Ascending aorta (tissue), 2 donors: Measurements from ENCODE around the gene CFAP99. TPM values are rescaled to one million over a fixed set of nuclear protein-coding genes. Genes with fewer than 3 reads are reported as not detected.

Experiments
- DNase-seq, 2 donors: peaks; one replicate each; pipeline ENCODE4 v3.0.0-alpha.2; 2019; ENCODE audit warnings: low spot score in 2 of 2
- H3K27ac ChIP-seq, 2 donors: fragments of 200-600 bp; sonication (generic); one replicate each; pipeline ENCODE4 v1.5.1; 2016 to 2017; ENCODE audit warnings: mild to moderate bottlenecking in 1 of 2
- H3K27me3 ChIP-seq: fragments of 200-600 bp; sonication (generic); one replicate; pipeline ENCODE4 v1.5.1; 2017
- H3K36me3 ChIP-seq, 2 donors: fragments of 200-600 bp; sonication (generic); one replicate each; pipeline ENCODE4 v1.5.1; 2016
- H3K4me1 ChIP-seq, 2 donors: fragments of 200-600 bp; sonication (generic); one replicate each; pipeline ENCODE4 v1.5.1; 2016 to 2017; ENCODE audit warnings: mild to moderate bottlenecking in 1 of 2
- H3K4me3 ChIP-seq, 2 donors: fragments of 200-600 bp; sonication (generic); one replicate each; pipeline ENCODE4 v1.5.1; 2016 to 2017; ENCODE audit warnings: mild to moderate bottlenecking in 1 of 2
- H3K9me3 ChIP-seq, 2 donors: fragments of 200-600 bp; sonication (generic); one replicate each; pipeline ENCODE4 v1.5.1; 2016
- intact Hi-C: fragments of 100-400 bp; cut with DNase I; formaldehyde crosslinking; loops from one replicate; pipeline ENCODE4 v1.15.1; 2023
- total RNA-seq: library from RNA; depleted of rRNA; stranded (reverse); fragments of >200 nt; gene quantifications from one replicate; pipeline ENCODE4 v1.1.0, GENCODE V29; 2016
- TF ChIP-seq, protein P1 (sequence below), 3 experiments: fragments of 200-600 bp in 2 of 3; fragments of 450-650 bp in 1 of 3; sonication (generic) in 2 of 3; IDR thresholded peaks; one replicate each; pipeline ENCODE4 v1.5.1; 2016 to 2019; ENCODE audit warnings: antibody characterized with exemption in 3 of 3, mild to moderate bottlenecking in 1 of 3, moderate library complexity in 1 of 3

The CFAP99 gene
- total RNA-seq = not detected

GRCh38 chr4:2418650-2419571 is at the start of gene CFAP99:
Gene CFAP99 (plus strand): TSS chr4:2418955.
- H3K4me3 ChIP-seq = peak within 1 kb of the TSS; percentile 76 to 86
- TF ChIP-seq, protein P1, sequence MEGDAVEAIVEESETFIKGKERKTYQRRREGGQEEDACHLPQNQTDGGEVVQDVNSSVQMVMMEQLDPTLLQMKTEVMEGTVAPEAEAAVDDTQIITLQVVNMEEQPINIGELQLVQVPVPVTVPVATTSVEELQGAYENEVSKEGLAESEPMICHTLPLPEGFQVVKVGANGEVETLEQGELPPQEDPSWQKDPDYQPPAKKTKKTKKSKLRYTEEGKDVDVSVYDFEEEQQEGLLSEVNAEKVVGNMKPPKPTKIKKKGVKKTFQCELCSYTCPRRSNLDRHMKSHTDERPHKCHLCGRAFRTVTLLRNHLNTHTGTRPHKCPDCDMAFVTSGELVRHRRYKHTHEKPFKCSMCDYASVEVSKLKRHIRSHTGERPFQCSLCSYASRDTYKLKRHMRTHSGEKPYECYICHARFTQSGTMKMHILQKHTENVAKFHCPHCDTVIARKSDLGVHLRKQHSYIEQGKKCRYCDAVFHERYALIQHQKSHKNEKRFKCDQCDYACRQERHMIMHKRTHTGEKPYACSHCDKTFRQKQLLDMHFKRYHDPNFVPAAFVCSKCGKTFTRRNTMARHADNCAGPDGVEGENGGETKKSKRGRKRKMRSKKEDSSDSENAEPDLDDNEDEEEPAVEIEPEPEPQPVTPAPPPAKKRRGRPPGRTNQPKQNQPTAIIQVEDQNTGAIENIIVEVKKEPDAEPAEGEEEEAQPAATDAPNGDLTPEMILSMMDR (IDR thresholded peaks at IDR 0.05) = no peak
- no peaks in the 10 kb centered on the region for H3K27me3 ChIP-seq
- intact Hi-C loops = loop anchor here (1.0 to 10.0 kb wide), 10 partner anchors 50 to 1536 kb away; partner anchors contain the start of genes FAM193A, GRK4, HAUS3 and HTT
- DNase-seq = peak; percentile 87 to 99
- no peaks in the 10 kb centered on the region for H3K36me3 ChIP-seq
- peaks cover 6 to 9% of the 10 kb centered on the region in 2 donors for H3K4me1 ChIP-seq
- no peaks in the 10 kb centered on the region for H3K9me3 ChIP-seq
- peak within 1 kb of the TSS; percentile 19 to 29 for H3K27ac ChIP-seq

DNA sequence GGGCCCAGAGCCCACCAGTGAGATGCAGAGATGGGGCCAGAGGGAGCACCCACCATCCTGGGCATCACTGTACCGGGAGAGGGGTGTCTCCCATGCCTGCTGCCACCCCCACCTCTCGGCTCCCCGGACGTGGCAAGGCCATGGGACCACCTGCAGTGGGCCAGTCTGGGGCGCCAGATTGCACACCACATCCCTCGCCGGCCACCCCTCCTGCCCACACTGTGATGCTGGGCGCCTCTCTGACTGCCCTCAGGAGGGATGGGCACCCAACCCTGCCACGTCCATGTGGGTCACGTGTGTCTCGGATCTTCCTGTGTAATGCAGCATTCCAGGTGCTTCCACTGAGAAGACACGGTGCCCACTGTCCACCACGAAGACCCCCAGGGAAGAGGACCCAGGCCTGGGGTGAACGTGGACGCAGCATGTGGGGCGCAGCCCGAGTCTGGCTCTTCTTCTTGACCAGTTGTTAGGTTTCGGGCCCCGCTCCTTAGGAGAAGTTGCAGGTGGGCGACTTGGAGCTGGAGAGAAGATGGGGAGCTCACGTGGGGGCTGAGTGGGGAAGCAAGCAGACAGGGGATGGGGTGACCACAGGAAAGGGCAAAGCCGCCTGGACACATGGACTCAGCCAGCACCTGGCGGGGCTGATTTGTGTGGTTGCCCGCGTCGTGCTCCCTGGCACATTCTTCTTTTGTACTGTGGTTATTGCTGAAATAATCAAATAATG is 48.0 kb upstream of the CFAP99 start:
- intact Hi-C loops = no loop called here
- H3K9me3 ChIP-seq = no peaks in the 10 kb centered on the region
- no peak overlapping the region for H3K4me3 ChIP-seq
- no peaks in the 10 kb centered on the region for H3K27me3 ChIP-seq
- no peaks in the 10 kb centered on the region for H3K4me1 ChIP-seq
- no peak for DNase-seq
- TF ChIP-seq, protein P1 (IDR thresholded peaks at IDR 0.05) = no peak
- no peak overlapping the region for H3K27ac ChIP-seq
- H3K36me3 ChIP-seq = no peaks in the 10 kb centered on the region

- no peak for DNase-seq
These were observed 46.8 kb upstream of the CFAP99 start for GRCh38 chr4:2371765-2372487.

DNA sequence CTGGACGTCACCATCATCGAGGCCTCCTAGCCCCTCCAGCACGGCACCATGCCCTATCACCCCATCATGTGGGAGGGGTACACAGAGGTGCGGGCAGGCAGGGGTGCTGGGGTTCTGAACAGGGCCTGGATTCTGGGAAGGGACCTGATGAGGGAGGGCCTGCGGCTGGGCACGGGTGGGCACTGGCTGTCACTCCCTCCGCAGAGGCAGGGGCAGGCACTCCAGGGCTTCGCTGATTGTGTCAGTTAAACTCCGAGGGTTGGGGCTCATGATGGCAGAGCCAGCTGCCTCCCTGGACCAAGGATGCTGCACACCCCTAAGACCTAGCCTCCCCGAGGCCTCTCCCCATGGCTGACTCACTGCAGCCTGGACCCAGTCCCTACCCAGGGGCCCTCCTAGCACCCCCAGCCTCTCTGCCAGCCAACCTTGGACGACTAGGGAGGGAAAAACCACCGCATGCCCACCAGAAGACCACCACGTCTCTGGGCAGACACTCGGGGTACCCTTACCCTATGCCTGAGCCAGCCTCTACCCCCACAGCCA is 46.2 kb upstream of the CFAP99 start:
- Histone ChIP-seq H3K9me3 (no peaks in the 10 kb centered on the region), H3K4me3 (no peak overlapping the region), H3K27me3 (no peaks in the 10 kb centered on the region), H3K27ac (no peak overlapping the region), H3K36me3 (no peaks in the 10 kb centered on the region), H3K4me1 (no peaks in the 10 kb centered on the region)
- intact Hi-C loops = no loop called here
- TF ChIP-seq, protein P1 (IDR thresholded peaks at IDR 0.05) = no peak
- no peak for DNase-seq

More at GRCh38 chr4:2371765-2372487, 46.8 kb upstream of the CFAP99 start:
- intact Hi-C loops = no loop called here
- Histone ChIP-seq H3K9me3 (no peaks in the 10 kb centered on the region), H3K4me1 (no peaks in the 10 kb centered on the region), H3K27me3 (no peaks in the 10 kb centered on the region), H3K27ac (no peak overlapping the region), H3K36me3 (no peaks in the 10 kb centered on the region), H3K4me3 (no peak overlapping the region)
- TF ChIP-seq, protein P1 (IDR thresholded peaks at IDR 0.05) = no peak

- no peak for DNase-seq
- Histone ChIP-seq H3K4me3 (no peak overlapping the region), H3K27me3 (no peaks in the 10 kb centered on the region), H3K36me3 (no peaks in the 10 kb centered on the region), H3K27ac (no peak overlapping the region), H3K4me1 (no peaks in the 10 kb centered on the region), H3K9me3 (no peaks in the 10 kb centered on the region)
- TF ChIP-seq, protein P1 (IDR thresholded peaks at IDR 0.05) = no peak
- intact Hi-C loops = no loop called here
These were observed 45.2 kb upstream of the CFAP99 start for GRCh38 chr4:2373532-2373931.
